ENCODE measurements around the gene TENT4A. TPM values are rescaled to one million over a fixed set of nuclear protein-coding genes. Genes with fewer than 3 reads are reported as not detected.

TENT4A gene
- total and polyA plus RNA-seq, 10 of the 15 experiments (the other 5 are each of a cell fraction or from before 2014, with no cell fraction given): 1.4 to 30.6 (median 12.5) TPM

GRCh38 chr5:6757414-6757969 lies 44.3 kb downstream of the TENT4A start:
- BruUV-seq (replicated peaks): no TSS peak
- RAD21 ChIA-PET (ENCODE audit: unreplicated experiment): no interaction called here
- no peaks in the 10 kb centered on the region for H3K4me1 ChIP-seq (ENCODE audit: control insufficient read depth, insufficient read depth, low read length)
- WGBS (ENCODE audit: insufficient coverage, insufficient replicate concordance, low lambda C conversion rate, missing lambda C conversion rate): 99% methylated on average over 8 of the region's 8 CpGs
- H3K27me3 ChIP-seq (replicated peaks in 1 of 2; ENCODE audit: control insufficient read depth in 2 of 2, insufficient read depth in 2 of 2, low read length in 1 of 2): no peaks in the 10 kb centered on the region
- H4K20me1 ChIP-seq (ENCODE audit: control insufficient read depth, insufficient read depth): no peaks in the 10 kb centered on the region
- H3K79me2 ChIP-seq (ENCODE audit: control insufficient read depth, insufficient read depth, low read length): no peaks in the 10 kb centered on the region
- CTCF ChIA-PET: no interaction called here
- no peak for ATAC-seq
- no peaks in the 10 kb centered on the region for H3K9me3 ChIP-seq (replicated peaks; ENCODE audit: control insufficient read depth, insufficient read depth, low read length)
- SMC1A ChIA-PET (ENCODE audit: uncharacterized antibody, unreplicated experiment): no interaction called here
- H3K27ac ChIP-seq (ENCODE audit: control insufficient read depth, insufficient read depth): no peak overlapping the region
- in situ Hi-C loops (cut with MboI) (no loop called here), intact Hi-C loops (cut with micrococcal nuclease; ENCODE audit: unreplicated experiment) (no loop called here)
- POLR2A ChIA-PET: no interaction called here
- H3K9ac ChIP-seq (ENCODE audit: control insufficient read depth, insufficient read depth, low read length): no peak overlapping the region
- DNase-seq (ENCODE audit: low read depth, low spot score): no peak
- FAIRE-seq: no peak
- no peak for TF ChIP-seq MTA3 (IDR thresholded peaks at IDR 0.05; ENCODE audit: borderline replicate concordance, low read length)
- no peak for TF ChIP-seq IRF5 (IDR thresholded peaks at IDR 0.05; ENCODE audit: borderline replicate concordance)
- no peak for TF ChIP-seq BCL11A (IDR thresholded peaks at IDR 0.05; ENCODE audit: low read depth, low read length)
- TF ChIP-seq SREBF1 (IDR thresholded peaks at IDR 0.05; ENCODE audit: low read length): no peak
- no peak for TF ChIP-seq ZNF274 (IDR thresholded peaks at IDR 0.05; ENCODE audit: insufficient read depth, insufficient read length)
- no peak for TF ChIP-seq KAT2A (conservative IDR thresholded peaks at IDR 0.05; ENCODE audit: control insufficient read depth, low read depth, low read length)
- no peak overlapping the region for H2AFZ ChIP-seq (ENCODE audit: control insufficient read depth, low read depth, low read length)
- H3K4me2 ChIP-seq (ENCODE audit: control insufficient read depth, insufficient read depth): no peak overlapping the region
- H3K36me3 ChIP-seq (ENCODE audit: control insufficient read depth in 2 of 2, insufficient read depth in 2 of 2, low read length in 1 of 2): peaks cover 26 to 27% of the 10 kb centered on the region in 2 experiments
- H3K4me3 ChIP-seq: no peak overlapping the region

GRCh38 chr5:6758236-6758635 lies 45.0 kb downstream of the TENT4A start:
- Histone ChIP-seq H4K20me1 (ENCODE audit: control insufficient read depth, insufficient read depth) (no peaks in the 10 kb centered on the region), H3K9ac (ENCODE audit: control insufficient read depth, insufficient read depth, low read length) (no peak overlapping the region), H3K9me3 (replicated peaks; ENCODE audit: control insufficient read depth, insufficient read depth, low read length) (no peaks in the 10 kb centered on the region), H3K36me3 (ENCODE audit: control insufficient read depth in 2 of 2, insufficient read depth in 2 of 2, low read length in 1 of 2) (peaks cover 22% of the 10 kb centered on the region in 2 experiments), H2AFZ (ENCODE audit: control insufficient read depth, low read depth, low read length) (no peak overlapping the region), H3K4me1 (ENCODE audit: control insufficient read depth, insufficient read depth, low read length) (no peaks in the 10 kb centered on the region), H3K4me2 (ENCODE audit: control insufficient read depth, insufficient read depth) (no peak overlapping the region), H3K27me3 (replicated peaks in 1 of 2; ENCODE audit: control insufficient read depth in 2 of 2, insufficient read depth in 2 of 2, low read length in 1 of 2) (no peaks in the 10 kb centered on the region), H3K79me2 (ENCODE audit: control insufficient read depth, insufficient read depth, low read length) (no peaks in the 10 kb centered on the region), H3K4me3 (no peak overlapping the region), H3K27ac (ENCODE audit: control insufficient read depth, insufficient read depth) (no peak overlapping the region)
- ChIA-PET RAD21 (ENCODE audit: unreplicated experiment) (no interaction called here), CTCF (no interaction called here), SMC1A (ENCODE audit: uncharacterized antibody, unreplicated experiment) (no interaction called here), POLR2A (no interaction called here)
- intact Hi-C loops (cut with micrococcal nuclease; ENCODE audit: unreplicated experiment): no loop called here
- FAIRE-seq (no peak), ATAC-seq (peak; percentile 48), DNase-seq (ENCODE audit: low read depth, low spot score) (no peak)
- in situ Hi-C loops (cut with MboI): no loop called here
- 99% methylated on average over 6 of the region's 6 CpGs for WGBS (ENCODE audit: insufficient coverage, insufficient replicate concordance, low lambda C conversion rate, missing lambda C conversion rate)
- no TSS peak for BruUV-seq (replicated peaks)
- 0 out of 2 replicates have a peak, but pooled peaks have one; percentile 45 for TF ChIP-seq POLR2A (IDR thresholded peaks at IDR 0.05; ENCODE audit: low read depth, low read length)
- TF ChIP-seq SMAD1 (IDR thresholded peaks at IDR 0.05; ENCODE audit: low read depth, partially characterized antibody): no peak
